Stomach (tissue), 4 donors: Measurements from ENCODE around the gene GPRIN2.

ENCODE experiments used
- EP300 ChIP-seq: sonication (generic); formaldehyde crosslinking; IDR thresholded peaks from one replicate; pipeline ENCODE4 v1.6.1; 2017; ENCODE audit warnings: antibody characterized with exemption
- POLR2A ChIP-seq, 4 donors: fragments of 450-650 bp; IDR thresholded peaks; one replicate each; pipeline ENCODE4 v1.6.1; 2016; ENCODE audit warnings: antibody characterized with exemption in 4 of 4, control low read depth in 2 of 4, mild to moderate bottlenecking in 1 of 4, moderate library complexity in 1 of 4
- TF ChIP-seq, protein P1 (sequence below), 7 experiments: fragments of 450-650 bp in 4 of 7; fragments of 200-600 bp in 3 of 7; sonication (generic) in 3 of 7; IDR thresholded peaks; one replicate each; pipeline ENCODE4 v1.5.1; 2016 to 2019; ENCODE audit warnings: antibody characterized with exemption in 7 of 7, control low read depth in 2 of 7, mild to moderate bottlenecking in 1 of 7

GRCh38 chr10:46514431-46514861, 42.0 kb downstream of the GPRIN2 start:
- TF ChIP-seq EP300 (no peak), POLR2A (IDR thresholded peaks at IDR 0.05) (no peak)
- TF ChIP-seq, protein P1, sequence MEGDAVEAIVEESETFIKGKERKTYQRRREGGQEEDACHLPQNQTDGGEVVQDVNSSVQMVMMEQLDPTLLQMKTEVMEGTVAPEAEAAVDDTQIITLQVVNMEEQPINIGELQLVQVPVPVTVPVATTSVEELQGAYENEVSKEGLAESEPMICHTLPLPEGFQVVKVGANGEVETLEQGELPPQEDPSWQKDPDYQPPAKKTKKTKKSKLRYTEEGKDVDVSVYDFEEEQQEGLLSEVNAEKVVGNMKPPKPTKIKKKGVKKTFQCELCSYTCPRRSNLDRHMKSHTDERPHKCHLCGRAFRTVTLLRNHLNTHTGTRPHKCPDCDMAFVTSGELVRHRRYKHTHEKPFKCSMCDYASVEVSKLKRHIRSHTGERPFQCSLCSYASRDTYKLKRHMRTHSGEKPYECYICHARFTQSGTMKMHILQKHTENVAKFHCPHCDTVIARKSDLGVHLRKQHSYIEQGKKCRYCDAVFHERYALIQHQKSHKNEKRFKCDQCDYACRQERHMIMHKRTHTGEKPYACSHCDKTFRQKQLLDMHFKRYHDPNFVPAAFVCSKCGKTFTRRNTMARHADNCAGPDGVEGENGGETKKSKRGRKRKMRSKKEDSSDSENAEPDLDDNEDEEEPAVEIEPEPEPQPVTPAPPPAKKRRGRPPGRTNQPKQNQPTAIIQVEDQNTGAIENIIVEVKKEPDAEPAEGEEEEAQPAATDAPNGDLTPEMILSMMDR (IDR thresholded peaks at IDR 0.05), result no peak
